ENCODE measurements around the gene HMOX2. TPM values are rescaled to one million over a fixed set of nuclear protein-coding genes. Genes with fewer than 3 reads are reported as not detected.

HMOX2 gene
- total and polyA plus RNA-seq, 2 donors from 2014 or later, result 56.4 to 116 TPM

GRCh38 chr16:4481963-4482362 is 5.8 kb downstream of the HMOX2 start:
- FAIRE-seq (no peak), DNase-seq (no peak)

GRCh38 chr16:4486126-4486893 is 10.1 kb downstream of the HMOX2 start:
- H3K36me3 ChIP-seq (ENCODE audit: control insufficient read depth in 2 of 3, insufficient read depth in 3 of 3, low read length in 3 of 3), result peaks cover 0 to 6% (median 5%) of the 10 kb centered on the region in 3 donors
- H3K27ac ChIP-seq (ENCODE audit: low read depth in 2 of 2, low read length in 2 of 2), result peak overlapping the region; percentile 72 to 77
- H3K4me3 ChIP-seq (ENCODE audit: low read length in 3 of 3), result no peak overlapping the region
- H3K9me3 ChIP-seq (ENCODE audit: control insufficient read depth in 2 of 3, insufficient read depth in 1 of 3, low read length in 3 of 3), result no peaks in the 10 kb centered on the region
- no peaks in the 10 kb centered on the region for H3K27me3 ChIP-seq (ENCODE audit: control insufficient read depth, insufficient read depth, low read length)
- intact Hi-C loops (cut with DNase I), result no loop called here
- H3K9ac ChIP-seq (ENCODE audit: low read length in 3 of 3), result peak overlapping the region in 1 of 3 donors; percentile 37
- no peak for FAIRE-seq
- peaks cover 0 to 28% (median 21%) of the 10 kb centered on the region in 3 donors for H3K4me1 ChIP-seq (ENCODE audit: control insufficient read depth in 2 of 3, insufficient read depth in 2 of 3, low read depth in 1 of 3, low read length in 3 of 3)
- TF ChIP-seq CTCF (IDR thresholded peaks at IDR 0.05; ENCODE audit: borderline replicate concordance, extremely low read depth, insufficient read depth), result no peak
- no peak for DNase-seq

More at GRCh38 chr16:4481963-4482362, 5.8 kb downstream of the HMOX2 start:
- Histone ChIP-seq H3K27ac (ENCODE audit: low read depth in 2 of 2, low read length in 2 of 2) (peak overlapping the region in 1 of 2 donors; percentile 14), H3K9ac (ENCODE audit: low read length in 3 of 3) (no peak overlapping the region), H3K4me1 (ENCODE audit: control insufficient read depth in 2 of 3, insufficient read depth in 2 of 3, low read depth in 1 of 3, low read length in 3 of 3) (peaks cover 0 to 16% (median 9%) of the 10 kb centered on the region in 3 donors), H3K4me3 (ENCODE audit: low read length in 3 of 3) (no peak overlapping the region), H3K36me3 (ENCODE audit: control insufficient read depth in 2 of 3, insufficient read depth in 3 of 3, low read length in 3 of 3) (peaks cover 0 to 6% (median 5%) of the 10 kb centered on the region in 3 donors), H3K27me3 (ENCODE audit: control insufficient read depth, insufficient read depth, low read length) (no peaks in the 10 kb centered on the region), H3K9me3 (ENCODE audit: control insufficient read depth in 2 of 3, insufficient read depth in 1 of 3, low read length in 3 of 3) (no peaks in the 10 kb centered on the region)
- intact Hi-C loops (cut with DNase I), result no loop called here
- TF ChIP-seq CTCF (IDR thresholded peaks at IDR 0.05; ENCODE audit: borderline replicate concordance, extremely low read depth, insufficient read depth), result no peak

- H3K4me1 ChIP-seq (ENCODE audit: control insufficient read depth in 2 of 3, insufficient read depth in 2 of 3, low read depth in 1 of 3, low read length in 3 of 3), result peaks cover 0 to 23% (median 21%) of the 10 kb centered on the region in 3 donors
- H3K9ac ChIP-seq (ENCODE audit: low read length in 3 of 3), result no peak overlapping the region
- FAIRE-seq, result peak; percentile 88
These were observed 11.8 kb downstream of the HMOX2 start for GRCh38 chr16:4487955-4488498.

More at GRCh38 chr16:4487955-4488498, 11.8 kb downstream of the HMOX2 start:
- Histone ChIP-seq H3K9me3 (ENCODE audit: control insufficient read depth in 2 of 3, insufficient read depth in 1 of 3, low read length in 3 of 3) (no peaks in the 10 kb centered on the region), H3K4me3 (ENCODE audit: low read length in 3 of 3) (no peak overlapping the region), H3K27ac (ENCODE audit: low read depth in 2 of 2, low read length in 2 of 2) (peak overlapping the region; percentile 8 to 83), H3K27me3 (ENCODE audit: control insufficient read depth, insufficient read depth, low read length) (no peaks in the 10 kb centered on the region), H3K36me3 (ENCODE audit: control insufficient read depth in 2 of 3, insufficient read depth in 3 of 3, low read length in 3 of 3) (peaks cover 0 to 6% (median 5%) of the 10 kb centered on the region in 3 donors)
- intact Hi-C loops (cut with DNase I), result no loop called here
- no peak for TF ChIP-seq CTCF (IDR thresholded peaks at IDR 0.05; ENCODE audit: borderline replicate concordance, extremely low read depth, insufficient read depth)
- DNase-seq, result peak in 2 of 5 donors; percentile 53 to 76

All from kidney (tissue), 14 donors.